Calu3 (cell line): ENCODE data around the gene PLG. TPM values are rescaled to one million over a fixed set of nuclear protein-coding genes. Genes with fewer than 3 reads are reported as not detected.

Experiments
- BruUV-seq: library from RNA; stranded (reverse); fragments of 400-500 nt; replicated peaks from 2 replicates; lab custom pipeline; 2021; lab: Mats Ljungman, UMichigan
- CTCF ChIA-PET: fragments of 300-600 bp; sonication (Branson Sonifier 250); formaldehyde crosslinking; loops from one replicate; lab custom pipeline; 2022; ENCODE audit warnings: antibody characterized with exemption; lab: Charles Lee
- DNase-seq: peaks from one replicate; pipeline ENCODE4 v3.0.0; 2022
- H3K27ac Mint-ChIP-seq: one replicate; pipeline ENCODE4 v1.8.0; 2022; ENCODE audit warnings: mixed read lengths; ENCODE audit not compliant: unreplicated experiment
- H3K27me3 Mint-ChIP-seq: one replicate; pipeline ENCODE4 v1.8.0; 2022; ENCODE audit warnings: mixed read lengths; ENCODE audit not compliant: unreplicated experiment
- H3K36me3 Mint-ChIP-seq: one replicate; pipeline ENCODE4 v1.8.0; 2022; ENCODE audit warnings: mild to moderate bottlenecking, moderate library complexity, mixed read lengths; ENCODE audit not compliant: insufficient read depth, unreplicated experiment
- H3K4me1 Mint-ChIP-seq: one replicate; pipeline ENCODE4 v1.8.0; 2022; ENCODE audit warnings: mild to moderate bottlenecking, low read depth, mixed read lengths; ENCODE audit not compliant: unreplicated experiment
- H3K4me3 Mint-ChIP-seq: one replicate; pipeline ENCODE4 v1.8.0; 2022; ENCODE audit warnings: mild to moderate bottlenecking, low read depth, moderate library complexity, mixed read lengths; ENCODE audit not compliant: unreplicated experiment
- H3K9me3 Mint-ChIP-seq: one replicate; pipeline ENCODE4 v1.8.0; 2022; ENCODE audit warnings: low read depth, mixed read lengths; ENCODE audit not compliant: unreplicated experiment
- CTCF ChIP-seq: fragments of 200-600 bp; IDR thresholded peaks from one replicate; pipeline ENCODE4 v1.8.0; 2022; ENCODE audit warnings: antibody characterized with exemption; ENCODE audit not compliant: unreplicated experiment
- intact Hi-C: fragments of 100-400 bp; cut with micrococcal nuclease; formaldehyde crosslinking; loops from one replicate; pipeline ENCODE4 v1.10.0; 2022; ENCODE audit not compliant: unreplicated experiment
- total RNA-seq: library from RNA; stranded (reverse); gene quantifications from 2 replicates; pipeline ENCODE4 v1.2.3, GENCODE V29; 2022

PLG gene
- total RNA-seq, 1 experiment from 2014 or later: not detected

GRCh38 chr6:160755165-160755564 is 53.1 kb downstream of the PLG start:
- Mint-ChIP-seq H3K27ac (no peak overlapping the region), H3K36me3 (no peaks in the 10 kb centered on the region)

GRCh38 chr6:160756021-160756420 is 54.0 kb downstream of the PLG start:
- Mint-ChIP-seq H3K4me3 (no peak overlapping the region), H3K9me3 (no peaks in the 10 kb centered on the region), H3K4me1 (no peaks in the 10 kb centered on the region), H3K36me3 (no peaks in the 10 kb centered on the region), H3K27ac (no peak overlapping the region), H3K27me3 (no peaks in the 10 kb centered on the region)
- intact Hi-C loops: no loop called here
- TF ChIP-seq CTCF: no peak
- CTCF ChIA-PET: no interaction called here
- no TSS peak for BruUV-seq
- no peak for DNase-seq

More at GRCh38 chr6:160755165-160755564, 53.1 kb downstream of the PLG start:
- Mint-ChIP-seq H3K4me1 (no peaks in the 10 kb centered on the region), H3K4me3 (no peak overlapping the region), H3K9me3 (no peaks in the 10 kb centered on the region), H3K27me3 (no peaks in the 10 kb centered on the region)
- intact Hi-C loops: loop anchor here (2.0 kb wide), 1 partner anchor 56 kb away; no protein-coding TSS in a partner anchor
- CTCF ChIA-PET: interaction anchor here (1.0 kb wide), 1 partner anchor 33 kb away, joined by 4 read pairs; no protein-coding TSS in a partner anchor
- no peak for TF ChIP-seq CTCF
- BruUV-seq: no TSS peak
- no peak for DNase-seq

- intact Hi-C loops: no loop called here
- H3K4me1 Mint-ChIP-seq: no peaks in the 10 kb centered on the region
- H3K9me3 Mint-ChIP-seq: peaks cover 3% of the 10 kb centered on the region
- H3K27me3 Mint-ChIP-seq: no peaks in the 10 kb centered on the region
- no peak overlapping the region for H3K27ac Mint-ChIP-seq
- no peaks in the 10 kb centered on the region for H3K36me3 Mint-ChIP-seq
- TF ChIP-seq CTCF: no peak
- BruUV-seq: no TSS peak
- CTCF ChIA-PET: no interaction called here
- H3K4me3 Mint-ChIP-seq: no peak overlapping the region
- no peak for DNase-seq
Observed at GRCh38 chr6:160756871-160757270, 54.8 kb downstream of the PLG start.

GRCh38 chr6:160764847-160765246 is 62.8 kb downstream of the PLG start:
- TF ChIP-seq CTCF: no peak
- DNase-seq: no peak
- no peaks in the 10 kb centered on the region for H3K27me3 Mint-ChIP-seq
- BruUV-seq: no TSS peak
- H3K4me1 Mint-ChIP-seq: peaks cover 7% of the 10 kb centered on the region
- intact Hi-C loops: loop anchor here (5.0 kb wide), 1 partner anchor 232 kb away; no protein-coding TSS in a partner anchor
- H3K4me3 Mint-ChIP-seq: no peak overlapping the region
- H3K9me3 Mint-ChIP-seq: peaks cover 6% of the 10 kb centered on the region
- no peak overlapping the region for H3K27ac Mint-ChIP-seq
- H3K36me3 Mint-ChIP-seq: peaks cover 6% of the 10 kb centered on the region
- CTCF ChIA-PET: no interaction called here
